ENCODE results near the gene ATP11A.

GRCh38 chr13:112719556-112719955 is 29.7 kb downstream of the ATP11A start:
- TF ChIP-seq CTCF (IDR thresholded peaks at IDR 0.05) = no peak
- no peak for TF ChIP-seq POLR2A (IDR thresholded peaks at IDR 0.05)
- no peak for TF ChIP-seq POLR2AphosphoS5 (IDR thresholded peaks at IDR 0.05)
